ENCODE results near the gene PTBP1.
A peak's percentile ranks its signal among the peaks of the same experiment; 100 is the strongest.

Gene PTBP1

DNA sequence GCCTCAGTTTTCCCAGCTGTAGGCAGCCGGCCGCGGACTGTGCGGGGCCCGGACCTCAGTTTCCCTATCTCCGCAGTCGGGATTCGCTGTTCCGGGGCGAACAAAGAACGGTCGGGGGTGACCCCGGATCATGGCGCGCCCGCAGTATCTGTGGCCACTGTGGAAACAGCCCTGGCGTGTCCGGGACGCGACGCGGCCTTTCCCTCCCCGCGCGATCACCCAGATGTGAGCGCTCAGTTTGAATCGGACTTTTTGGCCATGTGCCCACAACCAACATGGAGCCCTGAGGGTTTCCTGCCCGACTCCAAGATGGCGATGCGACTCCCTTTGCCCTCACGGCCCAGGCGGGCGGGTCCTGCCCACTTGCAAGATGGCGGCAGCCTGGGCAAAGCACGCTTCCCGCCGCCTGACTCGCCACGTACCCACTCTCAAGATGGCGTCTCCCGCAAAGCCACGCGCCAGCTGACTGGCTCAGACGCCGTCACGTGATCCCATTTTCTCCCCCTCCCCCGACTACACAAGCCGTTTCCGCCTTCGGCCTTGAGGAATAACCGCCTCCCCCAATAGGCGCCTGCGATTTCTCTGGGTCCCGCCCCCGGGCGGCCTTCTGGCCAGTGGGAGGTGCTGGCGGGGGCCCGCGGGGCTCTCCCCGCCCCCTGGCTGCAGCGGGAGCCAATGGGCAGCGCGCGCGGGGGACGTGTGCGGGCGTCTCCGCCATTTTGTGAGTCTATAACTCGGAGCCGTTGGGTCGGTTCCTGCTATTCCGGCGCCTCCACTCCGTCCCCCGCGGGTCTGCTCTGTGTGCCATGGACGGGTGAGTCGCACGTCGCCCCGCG lies at the start of gene PTBP1:
Gene PTBP1, plus strand, starts transcription at position 761 of the 836 bp plus-strand sequence. Its CDS starts 46 bp downstream, at position 807.
- H3K27ac ChIP-seq: peak within 1 kb of the TSS; percentile 94
- TF ChIP-seq CTCF (conservative IDR thresholded peaks at IDR 0.05): no peak
- TF ChIP-seq ZFX (IDR thresholded peaks at IDR 0.05): peak; percentile 41; the same call in 1 of the 2 replicates

DNA sequence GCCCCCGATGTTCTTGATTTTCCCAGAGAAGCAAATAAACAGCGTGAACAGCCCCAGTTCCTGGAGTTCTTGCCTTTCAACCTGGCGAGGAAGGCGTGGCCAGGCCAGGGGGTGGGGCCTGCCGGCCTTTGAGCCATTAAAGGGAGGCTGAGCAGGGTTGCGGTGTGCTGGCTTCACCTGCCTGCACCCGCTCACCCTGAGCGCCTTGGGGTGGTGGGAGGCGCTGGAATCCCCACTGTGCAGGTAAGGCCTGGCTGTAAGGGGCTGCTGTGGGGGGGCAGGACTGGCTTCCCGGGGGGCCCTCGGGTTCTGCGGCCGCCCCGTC lies 49.0 kb upstream of the PTBP1 start:
- no peak for TF ChIP-seq CTCF (conservative IDR thresholded peaks at IDR 0.05)
- no peak for TF ChIP-seq ZFX (IDR thresholded peaks at IDR 0.05)
- no peak overlapping the region for H3K27ac ChIP-seq

GRCh38 chr19:749811-750210 lies 47.4 kb upstream of the PTBP1 start:
- no peak for TF ChIP-seq CTCF (conservative IDR thresholded peaks at IDR 0.05)
- no peak for TF ChIP-seq ZFX (IDR thresholded peaks at IDR 0.05)
- no peak overlapping the region for H3K27ac ChIP-seq

GRCh38 chr19:750640-751423 lies 46.4 kb upstream of the PTBP1 start, which contains the start of gene MISP:
Gene MISP, plus strand, starts transcription at chr19:751112. Its CDS starts 5,835 bp downstream, at chr19:756947.
- no peak for TF ChIP-seq CTCF (conservative IDR thresholded peaks at IDR 0.05)
- no peak for TF ChIP-seq ZFX (IDR thresholded peaks at IDR 0.05)
- no peak within 1 kb of the TSS for H3K27ac ChIP-seq

GRCh38 chr19:751501-752341 lies 45.5 kb upstream of the PTBP1 start:
- no peak overlapping the region for H3K27ac ChIP-seq
- no peak for TF ChIP-seq CTCF (conservative IDR thresholded peaks at IDR 0.05)
- no peak for TF ChIP-seq ZFX (IDR thresholded peaks at IDR 0.05)

DNA sequence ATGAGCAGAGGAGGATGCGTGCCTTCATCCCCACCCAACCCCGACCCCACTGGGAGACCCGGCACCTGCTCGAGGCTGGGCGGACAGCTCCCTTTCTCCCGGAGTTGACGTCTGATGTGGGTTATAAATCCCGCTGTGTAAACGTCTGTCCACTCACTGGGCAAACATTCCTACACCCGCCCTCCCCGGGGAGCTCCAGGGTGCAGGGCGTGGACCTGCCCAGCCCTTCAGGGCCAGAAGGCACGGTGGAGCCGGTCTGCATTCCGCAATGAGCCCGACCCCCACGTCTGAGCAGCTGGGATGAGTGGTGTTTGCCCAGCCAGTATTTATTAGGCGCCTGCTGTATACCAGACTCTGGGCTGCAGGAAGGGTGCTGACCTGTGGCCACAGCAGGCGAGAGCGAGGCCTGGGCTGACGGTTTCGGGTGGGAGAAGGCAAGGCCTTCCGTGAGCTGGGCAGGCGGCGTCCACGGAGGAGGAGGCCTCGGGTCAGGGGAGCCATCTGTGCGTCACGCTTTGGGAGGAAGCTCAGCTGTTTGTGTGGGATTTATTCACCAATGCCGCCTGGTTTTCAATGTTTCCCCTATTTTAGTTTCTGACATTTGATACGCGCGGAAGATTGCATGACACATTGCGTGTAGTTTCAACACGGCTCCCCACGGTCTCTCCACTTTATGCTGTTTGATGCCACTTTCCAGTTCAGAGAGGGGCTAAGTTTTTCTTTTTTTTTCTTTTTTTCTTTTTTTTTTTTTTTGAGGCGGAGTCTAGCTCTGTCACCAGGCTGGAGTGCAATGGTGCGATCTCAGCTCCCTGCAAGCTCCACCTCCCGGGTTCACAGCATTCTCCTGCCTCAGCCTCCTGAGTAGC lies 44.4 kb upstream of the PTBP1 start:
- no peak overlapping the region for H3K27ac ChIP-seq
- TF ChIP-seq ZFX (IDR thresholded peaks at IDR 0.05) (no peak), CTCF (conservative IDR thresholded peaks at IDR 0.05) (no peak)

Data from C4-2B (cell line).